ENCODE data around the gene NLRC5.

NLRC5 gene

DNA sequence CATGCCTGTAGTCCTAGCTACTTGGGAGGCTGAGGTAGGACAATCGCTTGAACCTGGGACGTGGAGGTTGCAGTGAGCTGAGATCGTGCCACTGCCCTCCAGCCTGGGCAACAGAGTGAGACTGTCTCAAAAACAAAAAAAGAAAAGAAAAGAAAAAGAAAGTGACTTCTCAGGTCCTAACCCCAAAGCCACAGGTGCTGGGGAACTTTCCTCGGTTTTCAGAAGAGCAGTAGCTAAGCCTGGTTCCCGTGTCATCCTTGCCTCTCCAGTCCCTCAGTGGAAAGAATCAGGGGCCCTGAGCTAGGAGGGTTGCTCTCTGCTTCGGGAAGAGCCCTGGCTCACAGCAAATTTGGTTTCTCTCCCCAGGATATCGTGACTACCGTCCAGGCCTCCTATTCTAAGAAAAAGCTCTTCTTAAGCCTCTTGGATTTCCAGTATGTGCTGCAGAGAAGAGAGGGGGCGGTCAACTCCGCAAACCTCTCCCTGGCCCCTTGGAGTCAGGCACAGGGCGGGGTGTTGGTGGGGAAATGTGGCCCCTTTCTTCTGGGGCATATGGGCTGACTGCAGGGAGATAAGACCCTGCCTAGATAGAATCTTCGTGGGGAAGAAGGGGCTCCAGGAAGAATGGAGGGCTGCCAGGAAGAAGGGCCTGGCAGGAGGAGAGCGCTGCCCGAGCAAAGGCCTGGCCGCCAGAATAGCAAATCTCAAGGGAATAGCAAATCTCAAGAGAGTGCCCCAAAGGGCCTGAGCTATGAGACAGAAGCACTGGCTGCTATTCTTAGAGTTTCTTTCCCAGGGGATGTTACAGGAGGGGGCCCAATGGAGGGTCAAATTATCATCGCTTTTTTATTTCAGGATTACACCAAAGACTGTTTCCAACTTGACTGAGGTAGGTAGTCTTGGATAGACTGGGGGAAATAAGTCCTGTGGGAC lies 8.3 kb upstream of the NLRC5 start:
- Histone ChIP-seq H2AFZ (ENCODE audit: low read depth, low read length) (no peak overlapping the region), H3K4me3 (ENCODE audit: low read depth in 1 of 2, low read length in 2 of 2) (no peak overlapping the region), H3K36me3 (ENCODE audit: insufficient read depth, low read length) (no peaks in the 10 kb centered on the region), H3K9ac (ENCODE audit: low read depth, low read length) (no peak overlapping the region), H3K4me1 (ENCODE audit: insufficient read depth, low read length) (no peaks in the 10 kb centered on the region), H3K9me3 (ENCODE audit: insufficient read depth, low read length, severe bottlenecking) (no peaks in the 10 kb centered on the region), H3K4me2 (ENCODE audit: insufficient read depth, low read length) (no peak overlapping the region), H3K27ac (ENCODE audit: low read length) (no peak overlapping the region), H3K79me2 (ENCODE audit: insufficient read depth, low read length) (no peaks in the 10 kb centered on the region), H4K20me1 (ENCODE audit: insufficient read depth, low read length) (no peaks in the 10 kb centered on the region), H3K27me3 (ENCODE audit: insufficient read depth, low read length, poor library complexity) (peaks cover 2% of the 10 kb centered on the region)
- ATAC-seq (ENCODE audit: insufficient read depth, low read depth) = no peak
- TF ChIP-seq, protein P1, sequence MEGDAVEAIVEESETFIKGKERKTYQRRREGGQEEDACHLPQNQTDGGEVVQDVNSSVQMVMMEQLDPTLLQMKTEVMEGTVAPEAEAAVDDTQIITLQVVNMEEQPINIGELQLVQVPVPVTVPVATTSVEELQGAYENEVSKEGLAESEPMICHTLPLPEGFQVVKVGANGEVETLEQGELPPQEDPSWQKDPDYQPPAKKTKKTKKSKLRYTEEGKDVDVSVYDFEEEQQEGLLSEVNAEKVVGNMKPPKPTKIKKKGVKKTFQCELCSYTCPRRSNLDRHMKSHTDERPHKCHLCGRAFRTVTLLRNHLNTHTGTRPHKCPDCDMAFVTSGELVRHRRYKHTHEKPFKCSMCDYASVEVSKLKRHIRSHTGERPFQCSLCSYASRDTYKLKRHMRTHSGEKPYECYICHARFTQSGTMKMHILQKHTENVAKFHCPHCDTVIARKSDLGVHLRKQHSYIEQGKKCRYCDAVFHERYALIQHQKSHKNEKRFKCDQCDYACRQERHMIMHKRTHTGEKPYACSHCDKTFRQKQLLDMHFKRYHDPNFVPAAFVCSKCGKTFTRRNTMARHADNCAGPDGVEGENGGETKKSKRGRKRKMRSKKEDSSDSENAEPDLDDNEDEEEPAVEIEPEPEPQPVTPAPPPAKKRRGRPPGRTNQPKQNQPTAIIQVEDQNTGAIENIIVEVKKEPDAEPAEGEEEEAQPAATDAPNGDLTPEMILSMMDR (IDR thresholded peaks at IDR 0.05; ENCODE audit: borderline replicate concordance, extremely low read depth, low read length, poor library complexity, severe bottlenecking) = no peak
- TF ChIP-seq EZH2 (IDR thresholded peaks at IDR 0.05; ENCODE audit: borderline replicate concordance, low read depth, low read length, severe bottlenecking) = no peak
- DNase-seq = no peak

DNA sequence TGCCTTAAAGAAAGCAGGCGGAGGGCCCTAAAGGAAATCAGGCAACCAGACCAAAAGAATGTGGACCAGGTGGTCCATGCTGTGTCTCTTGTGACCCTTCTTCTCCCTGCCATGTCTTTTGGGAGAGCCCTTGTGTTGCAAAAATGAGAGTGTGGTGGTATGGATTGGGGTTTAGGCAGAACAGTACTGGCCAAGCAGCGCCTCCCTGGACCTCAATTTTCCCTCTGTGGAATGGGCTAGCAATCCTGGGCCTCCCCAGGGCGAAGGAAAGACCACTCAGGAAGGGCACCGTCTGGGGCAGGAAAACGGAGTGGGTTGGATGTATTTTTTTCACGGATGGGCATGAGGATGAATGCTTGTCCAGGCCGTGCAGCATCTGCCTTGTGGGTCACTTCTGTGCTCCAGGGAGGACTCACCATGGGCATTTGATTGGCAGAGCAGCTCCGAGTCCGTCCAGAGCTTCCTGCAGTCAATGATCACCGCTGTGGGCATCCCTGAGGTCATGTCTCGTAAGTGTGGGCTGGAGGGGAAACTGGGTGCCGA lies 7.6 kb upstream of the NLRC5 start:
- H3K4me3 ChIP-seq (ENCODE audit: low read depth in 1 of 2, low read length in 2 of 2) = no peak overlapping the region
- TF ChIP-seq, protein P1 (IDR thresholded peaks at IDR 0.05; ENCODE audit: borderline replicate concordance, extremely low read depth, low read length, poor library complexity, severe bottlenecking) = no peak
- TF ChIP-seq EZH2 (IDR thresholded peaks at IDR 0.05; ENCODE audit: borderline replicate concordance, low read depth, low read length, severe bottlenecking) = no peak
- no peak overlapping the region for H2AFZ ChIP-seq (ENCODE audit: low read depth, low read length)
- no peaks in the 10 kb centered on the region for H3K9me3 ChIP-seq (ENCODE audit: insufficient read depth, low read length, severe bottlenecking)
- H3K27ac ChIP-seq (ENCODE audit: low read length) = no peak overlapping the region
- no peaks in the 10 kb centered on the region for H4K20me1 ChIP-seq (ENCODE audit: insufficient read depth, low read length)
- H3K4me1 ChIP-seq (ENCODE audit: insufficient read depth, low read length) = no peaks in the 10 kb centered on the region
- H3K79me2 ChIP-seq (ENCODE audit: insufficient read depth, low read length) = no peaks in the 10 kb centered on the region
- H3K9ac ChIP-seq (ENCODE audit: low read depth, low read length) = no peak overlapping the region
- peaks cover 2% of the 10 kb centered on the region for H3K27me3 ChIP-seq (ENCODE audit: insufficient read depth, low read length, poor library complexity)
- ATAC-seq (ENCODE audit: insufficient read depth, low read depth) (no peak), DNase-seq (no peak)
- H3K36me3 ChIP-seq (ENCODE audit: insufficient read depth, low read length) = no peaks in the 10 kb centered on the region
- H3K4me2 ChIP-seq (ENCODE audit: insufficient read depth, low read length) = no peak overlapping the region

DNA sequence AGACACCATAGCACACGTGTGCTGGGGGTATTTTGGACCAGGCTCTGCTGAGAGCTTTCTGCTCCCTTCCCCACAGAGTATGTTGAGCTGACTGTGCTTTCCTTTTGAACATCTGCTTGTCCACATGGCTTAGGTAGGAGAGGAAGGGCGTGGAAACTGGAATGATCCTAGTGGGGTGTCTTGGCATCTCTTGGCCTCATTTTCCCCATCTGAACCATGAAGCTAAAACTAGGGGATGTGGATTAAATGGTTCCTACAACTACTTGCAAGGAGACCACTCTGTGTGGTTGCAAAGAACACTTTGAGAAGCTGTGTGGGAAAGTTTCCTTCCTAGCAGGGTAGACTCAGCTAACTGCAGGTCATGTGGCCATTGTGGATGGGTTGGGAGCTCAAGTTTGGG lies 6.7 kb upstream of the NLRC5 start:
- H3K9me3 ChIP-seq (ENCODE audit: insufficient read depth, low read length, severe bottlenecking) = no peaks in the 10 kb centered on the region
- TF ChIP-seq, protein P1 (IDR thresholded peaks at IDR 0.05; ENCODE audit: borderline replicate concordance, extremely low read depth, low read length, poor library complexity, severe bottlenecking) = no peak
- TF ChIP-seq EZH2 (IDR thresholded peaks at IDR 0.05; ENCODE audit: borderline replicate concordance, low read depth, low read length, severe bottlenecking) = no peak
- no peak overlapping the region for H3K27ac ChIP-seq (ENCODE audit: low read length)
- H3K4me3 ChIP-seq (ENCODE audit: low read depth in 1 of 2, low read length in 2 of 2) = no peak overlapping the region
- ATAC-seq (ENCODE audit: insufficient read depth, low read depth) (no peak), DNase-seq (no peak)
- no peaks in the 10 kb centered on the region for H3K36me3 ChIP-seq (ENCODE audit: insufficient read depth, low read length)
- no peak overlapping the region for H3K4me2 ChIP-seq (ENCODE audit: insufficient read depth, low read length)
- H3K4me1 ChIP-seq (ENCODE audit: insufficient read depth, low read length) = no peaks in the 10 kb centered on the region
- H4K20me1 ChIP-seq (ENCODE audit: insufficient read depth, low read length) = no peaks in the 10 kb centered on the region
- H3K27me3 ChIP-seq (ENCODE audit: insufficient read depth, low read length, poor library complexity) = peaks cover 2% of the 10 kb centered on the region
- H3K79me2 ChIP-seq (ENCODE audit: insufficient read depth, low read length) = no peaks in the 10 kb centered on the region
- no peak overlapping the region for H2AFZ ChIP-seq (ENCODE audit: low read depth, low read length)
- no peak overlapping the region for H3K9ac ChIP-seq (ENCODE audit: low read depth, low read length)

All from DND-41 (cell line).